ENCODE data around the gene UBE2E1.

DNA sequence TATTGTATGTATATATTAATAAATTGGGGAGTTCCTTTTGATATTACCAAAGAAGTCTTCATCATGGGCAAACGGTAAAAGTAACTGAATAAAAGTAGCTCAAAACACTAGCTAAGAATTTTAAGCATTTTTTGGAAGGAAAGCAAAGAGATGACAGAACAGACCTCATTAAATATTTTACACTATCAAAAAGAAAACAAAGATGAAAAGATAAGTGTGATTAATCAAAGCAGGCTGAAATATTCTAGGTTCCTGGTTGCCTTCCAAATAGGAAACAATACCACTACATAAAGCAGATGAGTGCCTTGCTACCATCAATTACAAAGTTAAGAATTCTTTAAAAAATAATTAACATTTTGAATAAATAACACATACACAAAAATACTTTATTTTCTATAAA lies 107.4 kb downstream of the UBE2E1 start:
- TF ChIP-seq POLR2A (IDR thresholded peaks at IDR 0.05; ENCODE audit: low read length) = no peak
- no peak for TF ChIP-seq GATA1 (IDR thresholded peaks at IDR 0.05; ENCODE audit: low read depth, low read length)
